K562 (cell line): ENCODE data around the gene CLCN6. TPM values are rescaled to one million over a fixed set of nuclear protein-coding genes. Genes with fewer than 3 reads are reported as not detected.

Experiments
- CAMTA2 ChIP-seq: fragments of 250-450 bp; sonication (Bioruptor Pico); conservative IDR thresholded peaks from 2 replicates; pipeline ENCODE4 v1.5.1; 2022
- CBX3 ChIP-seq, 2 experiments: IDR thresholded peaks; 1 replicate in 1 of 2; 2 replicates in 1 of 2; pipeline ENCODE4 v1.6.1; 2012; ENCODE audit warnings: inconsistent platforms in 2 of 2, low read length in 2 of 2, borderline replicate concordance in 1 of 2, control low read depth in 1 of 2
- ELF4 ChIP-seq: fragments of 450-650 bp; formaldehyde crosslinking; IDR thresholded peaks from 2 replicates; pipeline ENCODE4 v1.4.0; 2022; ENCODE audit warnings: missing genetic modification characterization
- FOXK1 ChIP-seq: sonication (generic); formaldehyde crosslinking; IDR thresholded peaks from 2 replicates; pipeline ENCODE4 v1.8.0; 2022; ENCODE audit warnings: missing genetic modification reagents, mild to moderate bottlenecking, borderline replicate concordance
- HCFC1 ChIP-seq: IDR thresholded peaks from 2 replicates; pipeline ENCODE4 v1.6.1; 2012; ENCODE audit warnings: low read depth, low read length, improper control_type of control experiment
- KAT7 ChIP-seq: sonication (generic); formaldehyde crosslinking; IDR thresholded peaks from 2 replicates; pipeline ENCODE4 v1.8.0; 2022; ENCODE audit warnings: missing genetic modification reagents, mild to moderate bottlenecking, borderline replicate concordance
- MCM7 ChIP-seq, 2 experiments: fragments of 450-650 bp; IDR thresholded peaks; 2 replicates each; pipeline ENCODE4 v1.6.1; 2016 to 2018
- MEF2A ChIP-seq: IDR thresholded peaks from 2 replicates; pipeline ENCODE4 v1.6.1; 2011; ENCODE audit warnings: low read depth, mild to moderate bottlenecking, low read length, moderate library complexity; ENCODE audit not compliant: control insufficient read depth
- MIER1 ChIP-seq: fragments of 450-650 bp; IDR thresholded peaks from 2 replicates; pipeline ENCODE4 v1.6.1; 2016; ENCODE audit warnings: antibody characterized with exemption, mild to moderate bottlenecking, low read depth
- MYC ChIP-seq, 2 experiments: fragments of 250-450 bp in 1 of 2; sonication (Bioruptor Pico) in 1 of 2; IDR thresholded peaks; 2 replicates each; pipeline versions ENCODE4 v1.5.1 to v1.6.1; 2012 to 2021; ENCODE audit warnings: low read depth in 2 of 2, borderline replicate concordance in 1 of 2, improper control_type of control experiment in 1 of 2, low read length in 1 of 2, mild to moderate bottlenecking in 1 of 2, moderate library complexity in 1 of 2
- SAP30 ChIP-seq: fragments of 200-600 bp; sonication (generic); IDR thresholded peaks from 2 replicates; pipeline ENCODE4 v1.6.1; 2012; ENCODE audit warnings: borderline replicate concordance, low read depth, mild to moderate bottlenecking, moderate library complexity, low read length, control low read depth, inconsistent platforms; ENCODE audit not compliant: insufficient read depth, poor library complexity, severe bottlenecking
- TBL1XR1 ChIP-seq, 2 experiments: IDR thresholded peaks; 2 replicates each; pipeline ENCODE4 v1.6.1; 2012; ENCODE audit warnings: improper control_type of control experiment in 2 of 2, low read length in 2 of 2, mild to moderate bottlenecking in 1 of 2
- TCF15 ChIP-seq: fragments of 250-450 bp; sonication (Bioruptor Pico); IDR thresholded peaks from 2 replicates; pipeline ENCODE4 v1.8.0; 2022; ENCODE audit warnings: moderate library complexity, mild to moderate bottlenecking, inconsistent platforms
- ZBTB1 ChIP-seq: sonication (generic); formaldehyde crosslinking; IDR thresholded peaks from 2 replicates; pipeline ENCODE4 v1.8.1; 2023; ENCODE audit warnings: missing genetic modification reagents, low read depth, mild to moderate bottlenecking, borderline replicate concordance
- ZBTB12 ChIP-seq: fragments of 250-450 bp; sonication (Bioruptor Pico); IDR thresholded peaks from 2 replicates; pipeline ENCODE4 v1.4.0; 2020
- ZBTB7A ChIP-seq: IDR thresholded peaks from 2 replicates; pipeline ENCODE4 v1.6.1; 2011; ENCODE audit warnings: low read depth, mild to moderate bottlenecking, low read length, moderate library complexity, borderline replicate concordance; ENCODE audit not compliant: control insufficient read depth
- ZKSCAN3 ChIP-seq: fragments of 250-450 bp; sonication (Bioruptor Pico); IDR thresholded peaks from 2 replicates; pipeline ENCODE4 v1.4.0; 2020
- ZNF655 ChIP-seq: fragments of 250-450 bp; sonication (Bioruptor Pico); IDR thresholded peaks from 2 replicates; pipeline ENCODE4 v1.5.0; 2021
- polyA plus RNA-seq, 8 experiments: library from polyadenylated mRNA; depleted of rRNA in 4 of 8; stranded (reverse) in 5 of 8; unstranded in 3 of 8; fragments of >200 nt; fragmentation: Nextera tagmentation in 2 of 8; fragmentation: Illumina TruSeq in 1 of 8; extraction: Ambion mirVana in 2 of 8; extraction: Trizol in 1 of 8; gene quantifications; 2 replicates each; pipeline versions ENCODE4 v1.2.1 to v1.2.3, GENCODE V29; 2011 to 2014; ENCODE audit warnings: inconsistent platforms in 1 of 8, missing spikeins in 1 of 8
- total RNA-seq, 7 experiments: library from RNA; depleted of rRNA in 6 of 7; stranded (reverse); fragments of >200 nt in 6 of 7; fragmentation: Illumina TruSeq in 2 of 7; extraction: Trizol in 2 of 7; gene quantifications; 2 replicates each; pipeline versions ENCODE4 v1.2.1 to v1.2.3, GENCODE V29; 2011 to 2021; ENCODE audit warnings: low replicate concordance in 1 of 7
- TF ChIP-seq, protein P1 (sequence below): sonication (generic); formaldehyde crosslinking; IDR thresholded peaks from 2 replicates; pipeline ENCODE4 v1.8.0; 2022; ENCODE audit warnings: missing genetic modification reagents, mild to moderate bottlenecking, borderline replicate concordance
- TF ChIP-seq, protein P2 (sequence below): fragments of 450-650 bp; formaldehyde crosslinking; IDR thresholded peaks from 2 replicates; pipeline ENCODE4 v1.4.0; 2020; ENCODE audit warnings: mild to moderate bottlenecking
- TF ChIP-seq, protein P3 (sequence below), 2 experiments: IDR thresholded peaks; 2 replicates each; pipeline ENCODE4 v1.6.1; 2011; ENCODE audit warnings: borderline replicate concordance in 1 of 2, control low read depth in 1 of 2, low read depth in 1 of 2, low read length in 1 of 2, mild to moderate bottlenecking in 1 of 2, mixed read lengths in 1 of 2, moderate library complexity in 1 of 2; ENCODE audit not compliant: insufficient read depth in 1 of 2, insufficient read length in 1 of 2, poor library complexity in 1 of 2, severe bottlenecking in 1 of 2; ENCODE audit errors: extremely low read depth in 1 of 2

The CLCN6 gene
- total and polyA plus RNA-seq, 9 of the 15 experiments (the other 6 are each of a cell fraction or from before 2014, with no cell fraction given) = 2.0 to 21.8 (median 13.6) TPM

DNA sequence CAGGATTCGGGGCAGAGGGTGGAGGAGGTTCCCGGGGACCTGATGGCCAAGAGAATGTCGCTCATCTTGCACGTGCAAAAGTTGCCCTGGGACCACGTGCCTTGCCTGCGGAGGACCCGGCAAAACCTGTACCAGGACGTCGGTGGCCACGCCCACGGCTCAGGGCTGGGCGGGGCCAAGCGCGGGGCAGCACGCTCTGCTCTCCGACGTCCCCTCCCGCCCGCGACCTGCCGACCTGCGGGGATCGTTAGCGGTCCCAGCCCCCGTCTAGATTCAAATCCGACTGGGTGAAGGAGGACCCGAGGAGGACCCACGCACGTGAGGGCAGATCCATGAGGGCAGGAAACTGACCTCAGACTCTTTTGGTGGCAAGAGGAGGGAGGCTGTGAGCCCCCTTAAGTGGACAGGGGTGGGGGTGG lies 44.0 kb upstream of the CLCN6 start, which contains the start of gene C1orf167 (continued):
- TF ChIP-seq ZBTB1 = no peak; the same call in 1 of the 2 replicates
- TF ChIP-seq, protein P1, sequence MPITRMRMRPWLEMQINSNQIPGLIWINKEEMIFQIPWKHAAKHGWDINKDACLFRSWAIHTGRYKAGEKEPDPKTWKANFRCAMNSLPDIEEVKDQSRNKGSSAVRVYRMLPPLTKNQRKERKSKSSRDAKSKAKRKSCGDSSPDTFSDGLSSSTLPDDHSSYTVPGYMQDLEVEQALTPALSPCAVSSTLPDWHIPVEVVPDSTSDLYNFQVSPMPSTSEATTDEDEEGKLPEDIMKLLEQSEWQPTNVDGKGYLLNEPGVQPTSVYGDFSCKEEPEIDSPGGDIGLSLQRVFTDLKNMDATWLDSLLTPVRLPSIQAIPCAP (CRISPR knock-in tag) = no peak
- TF ChIP-seq ZBTB7A = peak; percentile 68; the same call in 1 of the 2 replicates
- TF ChIP-seq, protein P2, sequence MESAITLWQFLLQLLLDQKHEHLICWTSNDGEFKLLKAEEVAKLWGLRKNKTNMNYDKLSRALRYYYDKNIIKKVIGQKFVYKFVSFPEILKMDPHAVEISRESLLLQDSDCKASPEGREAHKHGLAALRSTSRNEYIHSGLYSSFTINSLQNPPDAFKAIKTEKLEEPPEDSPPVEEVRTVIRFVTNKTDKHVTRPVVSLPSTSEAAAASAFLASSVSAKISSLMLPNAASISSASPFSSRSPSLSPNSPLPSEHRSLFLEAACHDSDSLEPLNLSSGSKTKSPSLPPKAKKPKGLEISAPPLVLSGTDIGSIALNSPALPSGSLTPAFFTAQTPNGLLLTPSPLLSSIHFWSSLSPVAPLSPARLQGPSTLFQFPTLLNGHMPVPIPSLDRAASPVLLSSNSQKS (CRISPR knock-in tag) = no peak
- TF ChIP-seq ZNF655 = no peak
- peak in 1 of 2 experiments; percentile 29; a peak in 1 of 3 replicates for TF ChIP-seq CBX3 (IDR thresholded peaks at IDR 0.05; ENCODE audit: borderline replicate concordance in 1 of 2, low read length in 2 of 2)
- TF ChIP-seq TBL1XR1 (IDR thresholded peaks at IDR 0.05; ENCODE audit: low read length in 2 of 2) = no peak
- no peak for TF ChIP-seq FOXK1 (CRISPR knock-in tag)
- TF ChIP-seq, protein P3, sequence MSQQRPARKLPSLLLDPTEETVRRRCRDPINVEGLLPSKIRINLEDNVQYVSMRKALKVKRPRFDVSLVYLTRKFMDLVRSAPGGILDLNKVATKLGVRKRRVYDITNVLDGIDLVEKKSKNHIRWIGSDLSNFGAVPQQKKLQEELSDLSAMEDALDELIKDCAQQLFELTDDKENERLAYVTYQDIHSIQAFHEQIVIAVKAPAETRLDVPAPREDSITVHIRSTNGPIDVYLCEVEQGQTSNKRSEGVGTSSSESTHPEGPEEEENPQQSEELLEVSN (IDR thresholded peaks at IDR 0.05; ENCODE audit: borderline replicate concordance in 1 of 2, extremely low read depth in 1 of 2, insufficient read depth in 1 of 2, insufficient read length in 1 of 2, low read depth in 1 of 2, low read length in 1 of 2, poor library complexity in 1 of 2, severe bottlenecking in 1 of 2) = peak; percentile 93 to 96
- no peak for TF ChIP-seq ELF4 (CRISPR knock-in tag)
- no peak for TF ChIP-seq CAMTA2
- no peak for TF ChIP-seq SAP30
- TF ChIP-seq TCF15 (CRISPR knock-in tag) = no peak
- no peak for TF ChIP-seq ZKSCAN3
- TF ChIP-seq MEF2A = no peak
- TF ChIP-seq MIER1 = no peak
- TF ChIP-seq HCFC1 = no peak
- TF ChIP-seq MCM7 (IDR thresholded peaks at IDR 0.05) = no peak
- no peak for TF ChIP-seq ZBTB12 (CRISPR knock-in tag)
- peak; percentile 68; the same call in 1 of the 2 replicates for TF ChIP-seq MYC (IDR thresholded peaks at IDR 0.05; ENCODE audit: low read depth, low read length)
- no peak for TF ChIP-seq MYC (CRISPR knock-in tag; IDR thresholded peaks at IDR 0.05; ENCODE audit: borderline replicate concordance, low read depth)
- TF ChIP-seq KAT7 (CRISPR knock-in tag) = no peak
